Measurements from ENCODE around the gene SNRNP40. TPM values are rescaled to one million over a fixed set of nuclear protein-coding genes. Genes with fewer than 3 reads are reported as not detected.

Gene SNRNP40
- total and polyA plus RNA-seq, 2 of the 13 experiments (the other 11 are each of a cell fraction or from before 2014, with no cell fraction given): 51.0 to 147 TPM

DNA sequence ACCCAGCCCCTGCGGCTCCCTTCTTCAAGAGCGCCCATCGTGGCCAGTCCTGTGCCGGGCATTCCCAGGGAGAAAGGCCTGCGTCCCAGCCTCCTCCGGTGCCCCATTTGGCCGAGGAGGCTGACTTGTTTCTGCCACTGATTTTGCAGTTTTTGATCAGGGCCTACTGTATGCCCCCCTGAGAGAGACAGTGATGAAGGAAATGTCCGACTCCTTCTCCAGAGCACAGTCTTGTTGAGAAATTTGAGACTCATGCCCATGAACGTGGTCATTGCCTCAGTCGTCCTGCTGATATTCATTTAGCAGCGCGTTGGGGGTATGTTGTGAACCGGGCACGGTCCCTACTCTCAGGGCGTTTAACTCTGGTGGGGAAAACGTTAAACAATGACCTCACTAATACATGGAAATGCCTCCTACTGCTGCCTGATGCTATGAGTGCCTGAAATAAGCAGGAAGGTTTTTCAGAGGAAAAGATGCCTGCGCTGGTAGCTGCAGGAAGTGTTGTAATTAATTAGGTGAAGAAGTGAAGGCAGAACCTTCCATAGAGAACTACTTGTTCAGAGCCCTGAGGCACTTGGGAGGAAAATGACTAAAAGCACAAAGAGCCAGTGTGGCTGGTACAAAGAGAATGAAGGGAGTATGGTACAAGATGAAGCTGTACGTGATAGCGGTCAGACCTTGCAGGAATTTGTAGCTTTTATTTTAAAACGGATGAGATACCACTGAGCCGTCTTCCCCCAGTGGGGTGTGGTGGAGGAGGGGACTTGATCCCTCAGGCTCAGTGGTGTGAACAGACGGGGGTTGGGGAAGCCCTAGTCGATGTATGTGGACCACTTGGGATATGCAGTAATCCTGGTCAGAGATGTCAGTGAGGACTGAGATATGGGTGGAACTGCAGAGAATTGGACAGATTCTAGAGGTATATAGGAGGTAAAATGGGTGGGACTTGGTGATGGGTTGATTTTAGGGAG, 974 bp upstream of the SNRNP40 start (continued):
- TF ChIP-seq, protein P1, sequence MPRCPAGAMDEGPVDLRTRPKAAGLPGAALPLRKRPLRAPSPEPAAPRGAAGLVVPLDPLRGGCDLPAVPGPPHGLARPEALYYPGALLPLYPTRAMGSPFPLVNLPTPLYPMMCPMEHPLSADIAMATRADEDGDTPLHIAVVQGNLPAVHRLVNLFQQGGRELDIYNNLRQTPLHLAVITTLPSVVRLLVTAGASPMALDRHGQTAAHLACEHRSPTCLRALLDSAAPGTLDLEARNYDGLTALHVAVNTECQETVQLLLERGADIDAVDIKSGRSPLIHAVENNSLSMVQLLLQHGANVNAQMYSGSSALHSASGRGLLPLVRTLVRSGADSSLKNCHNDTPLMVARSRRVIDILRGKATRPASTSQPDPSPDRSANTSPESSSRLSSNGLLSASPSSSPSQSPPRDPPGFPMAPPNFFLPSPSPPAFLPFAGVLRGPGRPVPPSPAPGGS (CRISPR knock-in tag; IDR thresholded peaks at IDR 0.05): peak; percentile 8; the same call in 1 of the 2 replicates
- no peak for TF ChIP-seq DR1 (CRISPR knock-in tag; IDR thresholded peaks at IDR 0.05)
- TF ChIP-seq, protein P2, sequence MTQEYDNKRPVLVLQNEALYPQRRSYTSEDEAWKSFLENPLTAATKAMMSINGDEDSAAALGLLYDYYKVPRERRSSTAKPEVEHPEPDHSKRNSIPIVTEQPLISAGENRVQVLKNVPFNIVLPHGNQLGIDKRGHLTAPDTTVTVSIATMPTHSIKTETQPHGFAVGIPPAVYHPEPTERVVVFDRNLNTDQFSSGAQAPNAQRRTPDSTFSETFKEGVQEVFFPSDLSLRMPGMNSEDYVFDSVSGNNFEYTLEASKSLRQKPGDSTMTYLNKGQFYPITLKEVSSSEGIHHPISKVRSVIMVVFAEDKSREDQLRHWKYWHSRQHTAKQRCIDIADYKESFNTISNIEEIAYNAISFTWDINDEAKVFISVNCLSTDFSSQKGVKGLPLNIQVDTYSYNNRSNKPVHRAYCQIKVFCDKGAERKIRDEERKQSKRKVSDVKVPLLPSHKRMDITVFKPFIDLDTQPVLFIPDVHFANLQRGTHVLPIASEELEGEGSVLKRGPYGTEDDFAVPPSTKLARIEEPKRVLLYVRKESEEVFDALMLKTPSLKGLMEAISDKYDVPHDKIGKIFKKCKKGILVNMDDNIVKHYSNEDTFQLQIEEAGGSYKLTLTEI (CRISPR knock-in tag; conservative IDR thresholded peaks at IDR 0.05): no peak
- TF ChIP-seq KAT8 (CRISPR knock-in tag; IDR thresholded peaks at IDR 0.05): no peak
- 0 out of 2 replicates have a peak, but pooled peaks have one; percentile 45 for TF ChIP-seq MTF2 (CRISPR knock-in tag; IDR thresholded peaks at IDR 0.05; ENCODE audit: borderline replicate concordance)
- no peak for TF ChIP-seq CCDC6 (CRISPR knock-in tag; IDR thresholded peaks at IDR 0.05)
- TF ChIP-seq ZNF292 (CRISPR knock-in tag; IDR thresholded peaks at IDR 0.05; ENCODE audit: borderline replicate concordance, low read depth): 0 out of 2 replicates have a peak, but pooled peaks have one; percentile 5
- peak; percentile 79; the same call in 1 of the 2 replicates for TF ChIP-seq SRY (CRISPR knock-in tag; IDR thresholded peaks at IDR 0.05)
- TF ChIP-seq ZNF709 (CRISPR knock-in tag; IDR thresholded peaks at IDR 0.05): 0 out of 2 replicates have a peak, but pooled peaks have one; percentile 53
- TF ChIP-seq EEA1 (CRISPR knock-in tag; IDR thresholded peaks at IDR 0.05; ENCODE audit: borderline replicate concordance): no peak
- TF ChIP-seq ARID2 (CRISPR knock-in tag; IDR thresholded peaks at IDR 0.05; ENCODE audit: borderline replicate concordance): no peak
- no peak for TF ChIP-seq MTA3 (CRISPR knock-in tag; IDR thresholded peaks at IDR 0.05)
- 0 out of 2 replicates have a peak, but pooled peaks have one; percentile 11 for TF ChIP-seq CHCHD3 (CRISPR knock-in tag; IDR thresholded peaks at IDR 0.05)
- no peak for TF ChIP-seq SOX6 (IDR thresholded peaks at IDR 0.05)
- TF ChIP-seq SOX6 (CRISPR knock-in tag; IDR thresholded peaks at IDR 0.05): no peak
- no peak for TF ChIP-seq NR2F2 (IDR thresholded peaks at IDR 0.05; ENCODE audit: borderline replicate concordance, low read depth)
- no peak for TF ChIP-seq ZNF780A (CRISPR knock-in tag; IDR thresholded peaks at IDR 0.05)
- no peak for TF ChIP-seq ATAD3A (CRISPR knock-in tag; IDR thresholded peaks at IDR 0.05)
- TF ChIP-seq, protein P3, sequence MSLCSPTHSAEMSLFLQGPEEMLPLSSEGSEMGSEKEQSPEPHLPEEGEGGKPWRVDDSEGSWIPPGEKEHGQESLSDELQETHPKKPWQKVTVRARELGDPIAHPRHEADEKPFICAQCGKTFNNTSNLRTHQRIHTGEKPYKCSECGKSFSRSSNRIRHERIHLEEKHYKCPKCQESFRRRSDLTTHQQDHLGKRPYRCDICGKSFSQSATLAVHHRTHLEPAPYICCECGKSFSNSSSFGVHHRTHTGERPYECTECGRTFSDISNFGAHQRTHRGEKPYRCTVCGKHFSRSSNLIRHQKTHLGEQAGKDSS (CRISPR knock-in tag; IDR thresholded peaks at IDR 0.05; ENCODE audit: borderline replicate concordance, low read depth): peak; percentile 63; the same call in 1 of the 2 replicates
- TF ChIP-seq ZBTB20 (CRISPR knock-in tag; IDR thresholded peaks at IDR 0.05; ENCODE audit: borderline replicate concordance, low read depth): no peak
- TF ChIP-seq, protein P4, sequence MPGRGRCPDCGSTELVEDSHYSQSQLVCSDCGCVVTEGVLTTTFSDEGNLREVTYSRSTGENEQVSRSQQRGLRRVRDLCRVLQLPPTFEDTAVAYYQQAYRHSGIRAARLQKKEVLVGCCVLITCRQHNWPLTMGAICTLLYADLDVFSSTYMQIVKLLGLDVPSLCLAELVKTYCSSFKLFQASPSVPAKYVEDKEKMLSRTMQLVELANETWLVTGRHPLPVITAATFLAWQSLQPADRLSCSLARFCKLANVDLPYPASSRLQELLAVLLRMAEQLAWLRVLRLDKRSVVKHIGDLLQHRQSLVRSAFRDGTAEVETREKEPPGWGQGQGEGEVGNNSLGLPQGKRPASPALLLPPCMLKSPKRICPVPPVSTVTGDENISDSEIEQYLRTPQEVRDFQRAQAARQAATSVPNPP (CRISPR knock-in tag; IDR thresholded peaks at IDR 0.05): no peak
- TF ChIP-seq SOX5 (CRISPR knock-in tag; IDR thresholded peaks at IDR 0.05; ENCODE audit: borderline replicate concordance): no peak
- no peak for TF ChIP-seq ETV5 (CRISPR knock-in tag; IDR thresholded peaks at IDR 0.05; ENCODE audit: borderline replicate concordance)
- 0 out of 2 replicates have a peak, but pooled peaks have one; percentile 78 for TF ChIP-seq HES4 (CRISPR knock-in tag; IDR thresholded peaks at IDR 0.05; ENCODE audit: borderline replicate concordance)
- TF ChIP-seq ZNF484 (CRISPR knock-in tag; IDR thresholded peaks at IDR 0.05; ENCODE audit: borderline replicate concordance, low read depth): no peak

Measured in HepG2 (cell line).